ENCODE measurements around the gene FSD1.
"Not testable (repeated sequence)": the region's sequence is repeated elsewhere in the genome, so short reads cannot be mapped to it uniquely, and the experiment has no call there.

FSD1 gene

GRCh38 chr19:4337906-4338440 is 33.6 kb downstream of the FSD1 start:
- peak overlapping the region in 19 of 21 experiments; percentile 73 to 95 (median 87) for H3K27ac ChIP-seq

GRCh38 chr19:4338441-4339355 is 34.3 kb downstream of the FSD1 start, which contains the start of gene STAP2:
TSS of gene STAP2 (minus strand) at chr19:4338827. CDS start at chr19:4338753, 74 bp downstream.
- H3K4me3 ChIP-seq = peak within 1 kb of the TSS; percentile 35 to 56 (median 45)
- H3K27ac ChIP-seq = peak within 1 kb of the TSS in 20 of 21 experiments; percentile 73 to 95 (median 87)

More at GRCh38 chr19:4337906-4338440, 33.6 kb downstream of the FSD1 start:
- peak overlapping the region; percentile 35 to 56 (median 45) for H3K4me3 ChIP-seq

DNA sequence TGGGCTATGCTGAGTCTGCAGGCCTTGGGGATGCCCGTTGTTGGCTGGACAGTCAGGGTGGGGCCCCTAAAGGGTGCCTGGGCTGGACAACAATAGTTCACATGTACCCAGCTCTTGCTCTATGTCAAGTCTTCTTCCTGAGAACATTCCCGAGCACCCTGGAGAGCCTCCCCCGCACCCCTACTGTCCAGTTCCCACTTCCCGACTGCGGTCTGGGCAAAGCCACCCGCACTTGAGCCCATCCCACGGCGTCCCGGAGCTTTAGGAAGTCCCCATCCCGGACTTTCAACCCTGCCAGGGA is 37.9 kb downstream of the FSD1 start:
- H3K27ac ChIP-seq = peak overlapping the region in 20 of 21 experiments; percentile 70 to 94 (median 86)
- peak overlapping the region; percentile 28 to 89 (median 43) for H3K4me3 ChIP-seq

- Histone ChIP-seq H3K4me3 (peak overlapping the region; percentile 45 to 89 (median 70)), H3K27ac (peak overlapping the region in 20 of 21 experiments; percentile 70 to 94 (median 86))
These were observed 38.4 kb downstream of the FSD1 start for GRCh38 chr19:4342615-4343369.

DNA sequence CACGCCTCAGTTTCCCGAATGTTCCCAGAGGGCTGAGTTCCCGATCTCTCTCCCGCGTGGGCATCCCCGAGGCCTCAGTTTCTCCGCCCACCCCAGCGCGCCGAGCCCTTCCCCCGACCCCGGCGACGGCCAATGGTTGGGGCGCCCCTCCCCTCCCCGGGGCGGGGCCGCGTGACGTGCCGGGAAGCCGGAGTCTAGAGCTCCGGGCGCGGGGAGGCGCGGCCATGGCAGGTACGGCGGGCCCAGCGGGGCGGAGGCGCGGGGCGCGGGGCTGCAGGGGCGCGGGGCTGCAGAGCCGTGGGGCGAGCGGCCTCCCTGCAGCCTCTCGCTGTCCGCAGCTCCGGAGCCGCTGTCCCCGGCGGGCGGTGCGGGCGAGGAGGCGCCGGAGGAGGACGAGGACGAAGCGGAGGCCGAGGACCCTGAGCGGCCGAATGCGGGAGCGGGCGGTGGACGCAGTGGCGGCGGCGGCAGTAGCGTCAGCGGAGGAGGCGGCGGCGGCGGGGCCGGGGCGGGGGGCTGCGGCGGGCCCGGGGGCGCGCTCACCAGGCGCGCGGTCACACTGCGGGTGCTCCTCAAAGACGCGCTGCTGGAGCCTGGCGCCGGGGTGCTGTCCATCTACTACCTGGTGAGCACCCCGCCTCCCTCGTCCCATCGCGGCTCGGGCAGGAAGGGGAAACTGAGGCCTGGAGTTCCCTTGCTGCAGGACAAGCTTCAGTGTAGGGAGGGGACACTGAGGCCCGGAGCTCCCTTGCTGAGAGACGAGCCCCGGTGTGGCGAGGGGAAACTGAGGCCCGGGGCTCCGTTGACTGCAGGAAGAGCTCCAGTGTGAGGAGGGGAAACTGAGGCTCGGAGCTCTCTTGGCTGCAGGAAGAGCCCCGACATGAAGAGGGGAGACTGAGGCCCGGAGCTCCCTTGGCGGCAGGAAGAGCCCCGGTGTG is 39.2 kb downstream of the FSD1 start, which contains the start of gene MPND:
TSS of gene MPND (plus strand) at position 193 of the 938 bp plus-strand sequence. CDS start at position 225, 32 bp downstream.
- peak within 1 kb of the TSS; percentile 45 to 89 (median 70) for H3K4me3 ChIP-seq
- peak within 1 kb of the TSS in 20 of 21 experiments; percentile 73 to 94 (median 86) for H3K27ac ChIP-seq

- no peak overlapping the region for H3K4me3 ChIP-seq
- H3K27ac ChIP-seq = no peak overlapping the region
These were observed 41.1 kb downstream of the FSD1 start for GRCh38 chr19:4345342-4346019.

GRCh38 chr19:4346020-4346383 is 41.6 kb downstream of the FSD1 start:
- no peak overlapping the region for H3K27ac ChIP-seq
- no peak overlapping the region for H3K4me3 ChIP-seq

GRCh38 chr19:4347521-4347920 is 43.1 kb downstream of the FSD1 start:
- H3K4me3 ChIP-seq = no peak overlapping the region
- H3K27ac ChIP-seq = no peak overlapping the region

DNA sequence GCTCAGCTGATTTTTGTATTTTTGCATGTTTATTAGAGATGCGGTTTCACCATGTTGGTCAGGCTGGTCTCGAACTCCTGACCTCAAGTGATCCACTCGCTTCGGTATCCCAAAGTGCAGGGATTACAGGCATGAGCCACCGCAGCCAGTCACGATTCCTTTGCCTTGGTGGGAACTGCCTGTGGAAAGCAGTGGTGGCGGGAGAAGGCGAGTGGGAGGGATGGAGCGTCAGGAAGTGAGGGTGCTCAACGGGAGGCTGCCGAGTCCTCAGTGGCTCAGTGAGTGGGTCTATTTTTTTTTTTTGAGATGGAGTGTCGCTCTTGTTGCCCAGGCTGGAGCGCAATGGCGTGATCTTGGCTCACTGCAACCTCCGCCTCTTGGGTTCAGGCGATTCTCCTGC is 44.8 kb downstream of the FSD1 start:
- not testable (repeated sequence) for H3K4me3 ChIP-seq, H3K27ac ChIP-seq

GRCh38 chr19:4350111-4350510 is 45.7 kb downstream of the FSD1 start:
- no peak overlapping the region for H3K27ac ChIP-seq
- no peak overlapping the region for H3K4me3 ChIP-seq

- no peak overlapping the region for H3K27ac ChIP-seq
- H3K4me3 ChIP-seq = no peak overlapping the region
These were observed 46.3 kb downstream of the FSD1 start for GRCh38 chr19:4350726-4351125.

DNA sequence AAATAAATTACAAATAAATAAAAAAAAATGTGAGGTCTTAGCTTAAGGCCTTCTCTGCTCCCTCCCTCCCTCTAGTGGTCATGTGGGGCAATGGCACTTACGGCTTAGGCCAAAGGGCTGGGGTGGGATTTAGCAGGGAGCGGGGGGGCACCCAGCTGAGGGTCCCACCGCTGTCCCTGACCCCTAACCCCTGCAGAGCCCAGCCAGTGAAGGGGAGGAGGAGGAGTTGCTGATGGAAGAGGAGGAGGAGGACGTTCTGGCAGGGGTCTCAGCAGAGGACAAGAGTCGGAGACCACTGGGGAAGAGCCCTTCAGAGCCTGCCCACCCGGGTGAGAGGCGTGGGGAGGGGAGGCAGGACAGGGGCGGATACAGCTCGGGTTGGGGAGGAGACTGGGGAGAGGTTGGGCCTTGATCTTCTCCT is 48.3 kb downstream of the FSD1 start:
- Histone ChIP-seq H3K27ac (peak overlapping the region in 2 of 21 experiments; percentile 10 to 25), H3K4me3 (no peak overlapping the region)

GRCh38 chr19:4354282-4354681 is 49.9 kb downstream of the FSD1 start:
- Histone ChIP-seq H3K27ac (no peak overlapping the region), H3K4me3 (no peak overlapping the region)

DNA sequence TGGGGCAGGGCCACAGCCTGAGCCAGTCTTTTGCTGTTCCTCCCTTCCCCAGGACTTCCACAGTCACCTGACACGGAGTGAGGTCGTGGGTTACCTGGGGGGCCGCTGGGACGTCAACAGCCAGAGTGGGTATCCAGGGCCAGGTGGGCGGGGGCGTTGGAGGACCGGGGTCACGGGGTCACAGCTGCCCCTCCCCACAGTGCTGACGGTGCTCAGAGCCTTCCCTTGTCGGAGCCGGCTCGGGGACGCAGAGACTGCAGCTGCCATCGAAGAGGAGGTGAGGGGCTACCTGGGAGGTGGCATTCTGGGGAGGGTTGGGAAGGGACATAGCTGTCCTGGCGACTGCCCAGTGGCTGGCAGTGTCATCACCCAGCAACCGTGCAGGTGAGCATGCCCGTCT is 50.5 kb downstream of the FSD1 start:
- Histone ChIP-seq H3K27ac (no peak overlapping the region), H3K4me3 (no peak overlapping the region)

DNA sequence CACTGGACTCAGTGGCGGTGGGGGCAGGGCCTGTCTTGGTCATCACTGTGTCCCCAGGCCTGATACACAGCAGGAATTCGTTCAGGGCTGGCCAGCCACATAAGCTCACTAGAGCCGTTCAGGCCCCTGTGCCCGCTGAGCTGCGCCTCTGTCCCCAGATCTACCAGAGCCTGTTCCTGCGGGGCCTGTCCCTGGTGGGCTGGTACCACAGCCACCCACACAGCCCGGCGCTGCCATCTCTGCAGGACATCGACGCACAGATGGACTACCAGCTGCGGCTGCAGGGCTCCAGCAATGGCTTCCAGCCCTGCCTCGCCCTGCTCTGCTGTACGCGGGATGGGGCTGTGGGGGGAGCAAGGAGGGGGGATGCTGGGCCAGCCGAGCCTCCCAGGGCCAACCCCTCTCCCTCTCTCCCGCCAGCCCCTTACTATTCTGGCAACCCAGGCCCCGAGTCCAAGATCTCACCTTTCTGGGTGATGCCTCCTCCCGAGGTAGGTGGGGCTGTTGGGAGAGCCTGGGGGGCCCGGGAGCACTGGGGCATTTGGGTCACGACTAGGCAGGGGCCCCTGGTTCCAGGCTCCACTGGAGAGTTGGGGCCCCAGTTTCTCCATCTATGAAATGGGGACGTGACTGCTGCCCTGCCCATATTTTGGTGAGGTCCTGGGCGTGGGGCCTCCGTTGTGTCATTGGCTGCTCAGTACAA is 52.8 kb downstream of the FSD1 start:
- no peak overlapping the region for H3K4me3 ChIP-seq
- no peak overlapping the region for H3K27ac ChIP-seq

GRCh38 chr19:4357921-4358326 is 53.5 kb downstream of the FSD1 start:
- Histone ChIP-seq H3K27ac (no peak overlapping the region), H3K4me3 (no peak overlapping the region)

DNA sequence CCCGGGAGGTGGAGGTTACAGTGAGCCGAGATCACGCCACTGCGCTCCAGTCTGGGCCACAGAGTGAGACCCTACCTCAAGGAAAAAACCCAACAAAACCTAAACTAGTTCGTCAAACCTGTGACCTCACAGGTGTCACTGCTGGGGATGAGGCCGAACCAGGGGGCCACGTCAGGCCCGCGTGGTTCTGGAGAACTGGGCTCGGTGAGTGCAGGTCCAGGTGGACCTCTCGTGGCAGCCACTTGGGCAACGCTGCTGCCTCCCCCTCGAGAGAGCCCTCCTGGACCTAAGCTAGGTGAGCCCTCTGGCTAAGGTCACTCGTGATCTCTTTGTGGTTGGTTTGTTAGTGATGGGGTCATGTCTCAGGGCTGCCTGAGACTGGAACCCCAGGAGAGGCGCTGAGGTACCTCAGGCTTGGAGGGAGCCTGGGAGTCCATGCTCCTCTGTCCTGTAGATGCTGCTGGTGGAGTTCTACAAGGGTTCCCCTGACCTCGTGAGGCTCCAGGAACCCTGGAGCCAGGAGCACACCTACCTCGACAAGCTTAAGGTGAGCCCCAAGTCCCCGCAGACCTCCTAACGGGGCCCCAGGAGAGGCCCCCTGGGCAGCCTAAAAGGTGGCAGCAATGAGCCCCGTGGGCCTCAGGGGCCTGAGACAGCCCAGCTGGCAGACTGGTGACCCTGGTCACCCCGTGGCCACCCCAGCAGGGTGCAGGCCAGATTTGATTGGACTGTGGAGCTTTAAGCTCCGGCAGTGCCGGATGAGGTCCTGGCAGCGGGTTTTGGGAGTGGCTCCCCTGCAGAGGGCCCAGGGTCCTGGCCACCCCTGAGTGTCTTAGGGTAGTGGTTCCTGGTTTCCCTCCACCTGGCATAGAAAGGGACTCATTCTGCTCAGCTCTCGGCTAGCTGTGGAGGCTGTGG is 54.6 kb downstream of the FSD1 start:
- Histone ChIP-seq H3K4me3 (no peak overlapping the region), H3K27ac (no peak overlapping the region)
